Measurements from ENCODE around the gene CNTF.

Gene CNTF

DNA sequence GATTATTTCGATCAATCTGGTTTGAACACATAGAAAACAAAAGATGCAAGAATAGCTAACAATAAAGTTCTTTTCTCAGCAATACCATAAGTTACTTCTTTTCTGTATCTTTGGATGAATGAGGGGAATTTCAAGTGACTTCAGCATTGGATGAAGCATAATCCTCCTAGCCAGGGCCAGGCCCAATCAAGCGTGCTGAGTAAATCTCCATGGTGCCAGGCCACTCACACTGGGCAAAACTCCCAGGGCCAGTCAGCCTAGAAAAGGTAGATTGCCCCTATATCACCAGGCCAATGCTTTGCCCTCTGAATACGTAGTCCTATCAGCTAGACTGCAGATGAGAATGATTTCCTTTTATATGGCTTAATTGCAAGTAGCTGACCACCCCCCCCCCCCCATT is 6.0 kb downstream of the CNTF start:
- DNase-seq (ENCODE audit: low read depth), result peak; percentile 29
- H3K4me3 ChIP-seq (ENCODE audit: low read depth, low read length), result no peak overlapping the region
- TF ChIP-seq, protein P1, sequence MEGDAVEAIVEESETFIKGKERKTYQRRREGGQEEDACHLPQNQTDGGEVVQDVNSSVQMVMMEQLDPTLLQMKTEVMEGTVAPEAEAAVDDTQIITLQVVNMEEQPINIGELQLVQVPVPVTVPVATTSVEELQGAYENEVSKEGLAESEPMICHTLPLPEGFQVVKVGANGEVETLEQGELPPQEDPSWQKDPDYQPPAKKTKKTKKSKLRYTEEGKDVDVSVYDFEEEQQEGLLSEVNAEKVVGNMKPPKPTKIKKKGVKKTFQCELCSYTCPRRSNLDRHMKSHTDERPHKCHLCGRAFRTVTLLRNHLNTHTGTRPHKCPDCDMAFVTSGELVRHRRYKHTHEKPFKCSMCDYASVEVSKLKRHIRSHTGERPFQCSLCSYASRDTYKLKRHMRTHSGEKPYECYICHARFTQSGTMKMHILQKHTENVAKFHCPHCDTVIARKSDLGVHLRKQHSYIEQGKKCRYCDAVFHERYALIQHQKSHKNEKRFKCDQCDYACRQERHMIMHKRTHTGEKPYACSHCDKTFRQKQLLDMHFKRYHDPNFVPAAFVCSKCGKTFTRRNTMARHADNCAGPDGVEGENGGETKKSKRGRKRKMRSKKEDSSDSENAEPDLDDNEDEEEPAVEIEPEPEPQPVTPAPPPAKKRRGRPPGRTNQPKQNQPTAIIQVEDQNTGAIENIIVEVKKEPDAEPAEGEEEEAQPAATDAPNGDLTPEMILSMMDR (IDR thresholded peaks at IDR 0.05; ENCODE audit: low read depth, low read length, missing control alignments), result no peak
- in situ Hi-C loops (cut with HindIII; ENCODE audit: low sequenced_read_pairs), result no loop called here

DNA sequence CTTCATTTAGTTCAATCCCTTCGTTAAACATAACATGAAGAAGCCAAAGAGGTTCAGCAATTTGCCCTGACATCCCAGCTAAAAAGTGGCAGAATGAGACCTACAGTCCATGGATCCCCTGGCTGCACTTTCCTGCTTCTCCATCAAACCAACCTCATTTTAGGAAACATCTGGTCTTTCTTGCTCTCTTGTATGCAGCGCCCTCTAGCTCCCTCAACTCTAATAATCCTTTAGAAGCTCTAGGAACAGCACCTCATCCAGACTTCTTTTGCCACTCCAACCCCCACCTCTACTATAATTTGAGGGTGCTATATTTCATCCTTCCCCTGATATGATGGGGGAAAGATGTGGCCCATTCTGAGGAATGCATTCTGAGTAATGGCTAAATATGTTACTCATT is 7.4 kb downstream of the CNTF start:
- TF ChIP-seq, protein P1 (IDR thresholded peaks at IDR 0.05; ENCODE audit: low read depth, low read length, missing control alignments), result peak; percentile 66
- in situ Hi-C loops (cut with HindIII; ENCODE audit: low sequenced_read_pairs), result no loop called here
- no peak overlapping the region for H3K4me3 ChIP-seq (ENCODE audit: low read depth, low read length)
- peak; percentile 28 for DNase-seq (ENCODE audit: low read depth)

DNA sequence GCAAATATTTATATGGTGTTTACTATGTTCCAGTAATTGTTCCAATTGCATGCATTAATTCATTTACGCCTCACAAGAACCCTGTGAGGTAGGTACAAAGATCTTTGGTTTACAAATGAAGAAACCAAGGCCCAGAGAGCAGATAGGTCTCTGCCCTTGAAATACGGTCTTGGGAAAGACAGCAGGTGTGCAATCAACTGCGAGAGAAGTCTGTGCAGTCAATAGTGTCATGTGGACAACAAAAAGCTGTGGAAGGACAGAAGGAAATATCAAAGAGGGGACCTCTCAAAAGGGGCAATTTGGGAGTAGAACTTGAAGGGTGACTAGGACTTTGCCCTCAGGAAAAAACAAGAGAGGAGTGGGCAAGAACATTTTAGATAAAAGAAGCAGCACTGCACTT is 8.9 kb downstream of the CNTF start:
- TF ChIP-seq, protein P1 (IDR thresholded peaks at IDR 0.05; ENCODE audit: low read depth, low read length, missing control alignments), result no peak
- no peak overlapping the region for H3K4me3 ChIP-seq (ENCODE audit: low read depth, low read length)
- DNase-seq (ENCODE audit: low read depth), result no peak
- in situ Hi-C loops (cut with HindIII; ENCODE audit: low sequenced_read_pairs), result no loop called here

DNA sequence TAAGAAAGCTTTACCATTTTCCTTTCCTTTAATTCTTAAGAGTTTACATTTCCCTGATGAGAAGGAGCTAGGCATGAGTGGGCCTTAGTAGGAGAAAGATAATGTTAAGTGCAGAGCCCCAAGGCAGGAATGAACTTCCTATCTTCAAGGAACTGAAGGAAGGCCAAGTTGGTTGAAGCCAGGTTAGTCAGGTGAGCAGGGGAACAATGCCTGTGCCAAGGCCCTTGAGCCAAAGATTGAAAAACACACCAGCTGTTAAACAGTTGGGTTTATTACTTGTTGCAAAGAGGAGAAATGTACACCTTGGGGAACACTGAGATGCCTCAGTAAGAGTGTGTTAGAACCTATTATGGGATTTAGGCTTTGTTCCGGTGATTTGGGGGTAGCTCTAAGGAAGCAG is 10.0 kb downstream of the CNTF start:
- TF ChIP-seq, protein P1 (IDR thresholded peaks at IDR 0.05; ENCODE audit: low read depth, low read length, missing control alignments), result no peak
- in situ Hi-C loops (cut with HindIII; ENCODE audit: low sequenced_read_pairs), result no loop called here
- DNase-seq (ENCODE audit: low read depth), result no peak
- H3K4me3 ChIP-seq (ENCODE audit: low read depth, low read length), result no peak overlapping the region

DNA sequence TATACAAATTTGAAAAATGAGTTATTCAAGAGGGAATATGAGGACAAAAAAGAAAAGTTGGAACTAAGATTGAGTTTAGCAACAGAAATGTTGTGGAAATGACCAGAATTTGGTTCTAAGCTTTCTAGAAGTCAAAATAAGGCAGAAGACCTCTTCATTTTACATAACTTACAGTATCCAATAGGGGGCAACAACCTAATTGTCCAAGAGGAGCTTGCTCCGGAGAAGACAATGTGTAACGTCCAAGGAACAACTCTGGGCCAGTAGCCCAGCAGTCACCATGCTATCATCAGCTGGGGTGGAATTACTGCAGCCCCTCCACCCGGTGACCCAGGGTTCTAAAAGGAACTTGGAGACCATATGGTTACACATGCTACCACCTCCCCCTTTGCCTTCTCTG is 14.1 kb downstream of the CNTF start:
- in situ Hi-C loops (cut with HindIII; ENCODE audit: low sequenced_read_pairs), result no loop called here

DNA sequence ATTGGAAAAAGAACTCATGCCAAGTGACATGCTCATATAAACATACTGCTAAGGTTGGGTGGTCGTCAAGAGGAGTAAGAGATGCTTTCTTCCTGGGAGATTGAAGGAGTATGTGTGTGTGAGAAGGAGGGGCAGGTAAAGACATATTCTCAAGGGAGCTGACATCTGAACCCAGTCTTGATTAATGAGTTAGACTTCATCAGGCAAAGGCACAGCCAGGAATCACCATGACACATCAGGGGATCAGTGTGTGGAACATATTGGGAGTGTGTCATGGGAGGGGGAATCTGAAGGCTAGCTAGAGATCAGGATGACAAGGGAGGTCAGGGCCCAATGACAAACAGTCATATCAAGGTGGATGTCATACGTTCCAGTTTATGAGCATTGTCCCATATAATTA is 14.9 kb downstream of the CNTF start:
- DNase-seq (ENCODE audit: low read depth), result no peak
- H3K4me3 ChIP-seq (ENCODE audit: low read depth, low read length), result no peak overlapping the region
- TF ChIP-seq, protein P1 (IDR thresholded peaks at IDR 0.05; ENCODE audit: low read depth, low read length, missing control alignments), result no peak
- in situ Hi-C loops (cut with HindIII; ENCODE audit: low sequenced_read_pairs), result no loop called here

More for the DNA sequence above, 14.1 kb downstream of the CNTF start:
- DNase-seq (ENCODE audit: low read depth), result no peak
- no peak overlapping the region for H3K4me3 ChIP-seq (ENCODE audit: low read depth, low read length)
- TF ChIP-seq, protein P1 (IDR thresholded peaks at IDR 0.05; ENCODE audit: low read depth, low read length, missing control alignments), result no peak

DNA sequence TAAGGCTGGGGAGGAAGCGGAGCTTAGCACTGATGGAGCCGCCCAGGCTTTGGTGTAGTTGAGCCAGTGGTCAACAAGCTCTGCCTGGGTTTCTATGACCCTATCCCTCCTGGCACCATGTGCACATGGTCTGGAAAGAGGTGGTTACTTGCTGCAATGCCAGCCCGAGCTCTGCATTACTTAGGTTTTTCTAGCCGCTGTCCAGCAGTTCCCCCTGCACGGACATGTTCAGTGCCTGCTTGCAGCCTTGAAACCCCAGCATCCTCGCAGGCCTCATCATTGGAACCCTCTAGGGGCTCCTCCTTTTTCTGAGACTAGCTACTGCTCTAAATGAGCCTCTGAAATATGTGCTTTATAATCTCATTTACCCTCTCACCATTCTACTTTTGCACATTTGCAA is 16.6 kb downstream of the CNTF start:
- DNase-seq (ENCODE audit: low read depth), result no peak
- H3K4me3 ChIP-seq (ENCODE audit: low read depth, low read length), result no peak overlapping the region
- TF ChIP-seq, protein P1 (IDR thresholded peaks at IDR 0.05; ENCODE audit: low read depth, low read length, missing control alignments), result no peak
- in situ Hi-C loops (cut with HindIII; ENCODE audit: low sequenced_read_pairs), result no loop called here

Data from astrocyte of the cerebellum (primary cell).